Activated B cell treated with CpG ODN at 0.5 μM for 24 hours (primary cell): ENCODE results near the gene GALNT8. TPM values are rescaled to one million over a fixed set of nuclear protein-coding genes. Genes with fewer than 3 reads are reported as not detected.
"Not testable (repeated sequence)": the region's sequence is repeated elsewhere in the genome, so short reads cannot be mapped to it uniquely, and the experiment has no call there.

Experiments used
- ATAC-seq: fragments of 200-7000 bp; cut with Tn5 transposase; one replicate; pipeline ENCODE4 v1.10.0; 2021; ENCODE audit warnings: low read depth, mild to moderate bottlenecking, moderate library complexity
- CTCF ChIA-PET: fragments of 350-600 bp; sonication (Branson Sonifier 250); formaldehyde crosslinking; loops from one replicate; lab custom pipeline; 2021; ENCODE audit warnings: antibody characterized with exemption; lab: Charles Lee
- POLR2A ChIA-PET: fragments of 350-600 bp; sonication (Branson Sonifier 250); formaldehyde crosslinking; loops from one replicate; lab custom pipeline; 2021; ENCODE audit warnings: antibody characterized with exemption; lab: Charles Lee
- DNase-seq: peaks from one replicate; pipeline ENCODE4 v3.0.0; 2022
- H3K27ac Mint-ChIP-seq: one replicate; pipeline ENCODE4 v1.8.0; 2020; ENCODE audit warnings: mixed read lengths
- H3K27me3 Mint-ChIP-seq: one replicate; pipeline ENCODE4 v1.8.0; 2021; ENCODE audit warnings: mixed read lengths
- H3K36me3 Mint-ChIP-seq: one replicate; pipeline ENCODE4 v1.8.0; 2021; ENCODE audit warnings: low read depth, mixed read lengths
- H3K4me1 Mint-ChIP-seq: one replicate; pipeline ENCODE4 v1.8.0; 2021; ENCODE audit warnings: mixed read lengths
- H3K4me3 Mint-ChIP-seq: one replicate; pipeline ENCODE4 v1.8.0; 2020; ENCODE audit warnings: mild to moderate bottlenecking, mixed read lengths
- H3K9me3 Mint-ChIP-seq: one replicate; pipeline ENCODE4 v1.8.0; 2020; ENCODE audit warnings: mixed read lengths
- intact Hi-C: fragments of 100-400 bp; cut with micrococcal nuclease; formaldehyde crosslinking; loops from one replicate; pipeline ENCODE4 v1.15.1; 2024
- total RNA-seq: library from RNA; stranded (reverse); gene quantifications from 2 replicates; pipeline ENCODE4 v1.2.3, GENCODE V29; 2022
- TF ChIP-seq, protein P1 (sequence below): fragments of 200-600 bp; IDR thresholded peaks from one replicate; pipeline ENCODE4 v1.8.0; 2022; ENCODE audit warnings: antibody characterized with exemption, mild to moderate bottlenecking

The GALNT8 gene
- total RNA-seq, 1 donor from 2014 or later = 1.4 TPM

DNA sequence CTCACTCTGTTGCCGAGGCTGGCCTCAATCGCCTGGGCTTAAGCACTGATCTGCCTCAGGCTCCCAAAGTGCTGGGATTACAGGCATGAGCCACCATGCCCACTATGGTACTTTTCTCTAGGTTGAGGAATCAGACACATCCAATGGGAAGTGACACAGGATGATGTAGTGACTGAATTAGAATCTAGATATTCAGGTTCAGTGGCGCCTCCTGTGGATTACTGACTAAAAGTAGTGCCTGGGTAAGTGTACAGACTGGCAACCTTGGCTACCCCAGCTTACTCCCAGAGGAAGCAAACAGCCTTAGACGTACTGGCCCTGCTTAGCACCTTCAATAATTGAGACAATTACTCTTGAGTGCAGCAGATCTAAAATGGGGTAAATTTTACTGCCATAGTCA is 22.8 kb downstream of the GALNT8 start:
- no peak overlapping the region for H3K27ac Mint-ChIP-seq
- TF ChIP-seq, protein P1, sequence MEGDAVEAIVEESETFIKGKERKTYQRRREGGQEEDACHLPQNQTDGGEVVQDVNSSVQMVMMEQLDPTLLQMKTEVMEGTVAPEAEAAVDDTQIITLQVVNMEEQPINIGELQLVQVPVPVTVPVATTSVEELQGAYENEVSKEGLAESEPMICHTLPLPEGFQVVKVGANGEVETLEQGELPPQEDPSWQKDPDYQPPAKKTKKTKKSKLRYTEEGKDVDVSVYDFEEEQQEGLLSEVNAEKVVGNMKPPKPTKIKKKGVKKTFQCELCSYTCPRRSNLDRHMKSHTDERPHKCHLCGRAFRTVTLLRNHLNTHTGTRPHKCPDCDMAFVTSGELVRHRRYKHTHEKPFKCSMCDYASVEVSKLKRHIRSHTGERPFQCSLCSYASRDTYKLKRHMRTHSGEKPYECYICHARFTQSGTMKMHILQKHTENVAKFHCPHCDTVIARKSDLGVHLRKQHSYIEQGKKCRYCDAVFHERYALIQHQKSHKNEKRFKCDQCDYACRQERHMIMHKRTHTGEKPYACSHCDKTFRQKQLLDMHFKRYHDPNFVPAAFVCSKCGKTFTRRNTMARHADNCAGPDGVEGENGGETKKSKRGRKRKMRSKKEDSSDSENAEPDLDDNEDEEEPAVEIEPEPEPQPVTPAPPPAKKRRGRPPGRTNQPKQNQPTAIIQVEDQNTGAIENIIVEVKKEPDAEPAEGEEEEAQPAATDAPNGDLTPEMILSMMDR = no peak
- no peak for ATAC-seq
- H3K9me3 Mint-ChIP-seq = peaks cover 2% of the 10 kb centered on the region
- H3K27me3 Mint-ChIP-seq = peaks cover 25% of the 10 kb centered on the region
- H3K4me1 Mint-ChIP-seq = no peaks in the 10 kb centered on the region
- POLR2A ChIA-PET = no interaction called here
- H3K4me3 Mint-ChIP-seq = no peak overlapping the region
- H3K36me3 Mint-ChIP-seq = no peaks in the 10 kb centered on the region
- CTCF ChIA-PET = no interaction called here
- intact Hi-C loops = no loop called here
- no peak for DNase-seq

DNA sequence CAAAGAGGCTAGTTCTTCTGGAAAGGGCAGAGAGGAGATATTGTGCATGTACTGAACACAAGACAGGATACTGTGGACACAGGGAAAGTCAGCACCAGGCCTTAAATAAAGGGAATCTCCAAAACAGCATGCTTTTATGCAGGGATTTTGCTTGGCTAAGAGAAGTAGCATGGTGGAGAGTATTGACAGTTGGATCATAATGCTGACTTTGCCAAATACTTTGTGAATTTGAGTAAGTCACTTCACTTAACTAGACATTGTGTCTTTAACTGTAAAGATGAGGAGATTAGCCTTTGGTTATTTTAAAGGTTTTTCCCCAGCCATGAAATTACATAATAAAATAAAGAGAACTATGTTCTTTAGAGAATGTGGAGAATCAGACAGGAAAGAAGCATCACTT is 24.5 kb downstream of the GALNT8 start:
- CTCF ChIA-PET = no interaction called here
- no peak overlapping the region for H3K4me3 Mint-ChIP-seq
- no peaks in the 10 kb centered on the region for H3K36me3 Mint-ChIP-seq

GRCh38 chr12:4745249-4745648 is 25.0 kb downstream of the GALNT8 start:
- POLR2A ChIA-PET = no interaction called here
- CTCF ChIA-PET = no interaction called here
- Mint-ChIP-seq H3K9me3 (peaks cover 3% of the 10 kb centered on the region), H3K27me3 (peaks cover 23% of the 10 kb centered on the region), H3K27ac (no peak overlapping the region), H3K4me3 (no peak overlapping the region), H3K4me1 (no peaks in the 10 kb centered on the region), H3K36me3 (no peaks in the 10 kb centered on the region)
- no peak for DNase-seq
- ATAC-seq = no peak
- intact Hi-C loops = no loop called here
- TF ChIP-seq, protein P1 = no peak

More for the DNA sequence above, 24.5 kb downstream of the GALNT8 start:
- DNase-seq (no peak), ATAC-seq (no peak)
- intact Hi-C loops = no loop called here
- no peak overlapping the region for H3K27ac Mint-ChIP-seq
- peaks cover 27% of the 10 kb centered on the region for H3K27me3 Mint-ChIP-seq
- H3K9me3 Mint-ChIP-seq = peaks cover 3% of the 10 kb centered on the region
- POLR2A ChIA-PET = no interaction called here
- no peaks in the 10 kb centered on the region for H3K4me1 Mint-ChIP-seq
- TF ChIP-seq, protein P1 = no peak

DNA sequence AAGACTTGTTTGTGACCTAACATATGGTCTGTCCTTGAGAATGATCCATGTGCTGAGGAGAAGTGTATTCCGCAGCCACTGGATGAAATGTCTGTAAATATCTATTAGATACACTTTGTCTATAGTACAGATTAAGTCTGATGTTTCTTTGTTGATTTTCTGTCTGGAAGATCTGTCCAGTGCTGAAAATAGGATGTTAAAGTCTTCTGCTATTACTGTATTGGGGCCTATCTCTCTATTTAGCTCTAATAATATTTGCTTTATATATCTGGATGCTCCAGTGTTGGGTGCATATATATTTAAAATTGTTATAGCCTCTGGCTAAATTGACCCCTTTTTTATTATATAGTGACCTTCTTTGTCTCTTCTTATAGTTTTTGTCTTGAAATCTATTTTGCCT is 31.5 kb downstream of the GALNT8 start:
- POLR2A ChIA-PET, intact Hi-C loops: not testable (repeated sequence)

GRCh38 chr12:4762773-4763172 is 42.6 kb downstream of the GALNT8 start:
- TF ChIP-seq, protein P1 = no peak
- POLR2A ChIA-PET = interaction anchor here (0.7 kb wide), 1 partner anchor 157 kb away, joined by 6 read pairs; no protein-coding TSS in a partner anchor
- Mint-ChIP-seq H3K4me3 (no peak overlapping the region), H3K36me3 (no peaks in the 10 kb centered on the region), H3K4me1 (peaks cover 2% of the 10 kb centered on the region), H3K9me3 (no peaks in the 10 kb centered on the region), H3K27ac (no peak overlapping the region), H3K27me3 (no peaks in the 10 kb centered on the region)
- intact Hi-C loops = no loop called here
- DNase-seq = no peak
- CTCF ChIA-PET = interaction anchor here (0.7 kb wide), 1 partner anchor 14 kb away, joined by 3 read pairs; no protein-coding TSS in a partner anchor
- no peak for ATAC-seq

More for the DNA sequence above, 31.5 kb downstream of the GALNT8 start:
- H3K36me3 Mint-ChIP-seq, H3K4me1 Mint-ChIP-seq, H3K27ac Mint-ChIP-seq, H3K9me3 Mint-ChIP-seq, CTCF ChIA-PET, H3K4me3 Mint-ChIP-seq, DNase-seq, ATAC-seq: not testable (repeated sequence)
- peaks cover 22% of the 10 kb centered on the region for H3K27me3 Mint-ChIP-seq

DNA sequence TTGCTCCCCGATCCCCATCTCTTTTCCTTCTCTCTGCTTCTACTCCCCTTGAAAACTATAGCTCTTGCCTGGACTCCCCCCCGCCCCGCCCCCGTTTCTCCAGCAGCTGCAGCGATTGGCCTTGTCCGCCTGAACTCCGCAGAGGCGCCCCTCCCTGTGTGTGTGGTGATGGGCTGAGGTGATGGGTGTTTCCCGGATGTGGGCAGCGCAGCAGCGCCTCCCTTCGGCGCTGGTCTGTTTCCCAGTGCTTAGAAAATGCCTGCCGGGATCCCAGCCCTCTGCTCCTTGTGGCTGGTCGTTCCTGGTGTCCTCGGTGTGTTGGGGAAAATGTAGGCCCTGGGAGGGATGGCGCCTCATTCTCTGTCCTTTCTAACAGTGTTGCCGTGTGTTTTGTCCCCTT is 43.3 kb downstream of the GALNT8 start:
- no peaks in the 10 kb centered on the region for H3K36me3 Mint-ChIP-seq
- H3K27me3 Mint-ChIP-seq = no peaks in the 10 kb centered on the region
- ChIA-PET CTCF (interaction anchor here (0.7 kb wide), 1 partner anchor 14 kb away, joined by 3 read pairs; no protein-coding TSS in a partner anchor), POLR2A (no interaction called here)
- H3K27ac Mint-ChIP-seq = no peak overlapping the region
- ATAC-seq (no peak), DNase-seq (no peak)
- TF ChIP-seq, protein P1 = no peak
- no peaks in the 10 kb centered on the region for H3K9me3 Mint-ChIP-seq
- peaks cover 2% of the 10 kb centered on the region for H3K4me1 Mint-ChIP-seq
- intact Hi-C loops = no loop called here
- no peak overlapping the region for H3K4me3 Mint-ChIP-seq
